Iris pigment epithelial cell (primary cell): ENCODE data around the gene SPATA2L.

Experiments
- DNase-seq: peaks from one replicate; pipeline ENCODE4 v3.0.0-alpha.2; 2011; ENCODE audit warnings: low read depth

SPATA2L gene, protein sequence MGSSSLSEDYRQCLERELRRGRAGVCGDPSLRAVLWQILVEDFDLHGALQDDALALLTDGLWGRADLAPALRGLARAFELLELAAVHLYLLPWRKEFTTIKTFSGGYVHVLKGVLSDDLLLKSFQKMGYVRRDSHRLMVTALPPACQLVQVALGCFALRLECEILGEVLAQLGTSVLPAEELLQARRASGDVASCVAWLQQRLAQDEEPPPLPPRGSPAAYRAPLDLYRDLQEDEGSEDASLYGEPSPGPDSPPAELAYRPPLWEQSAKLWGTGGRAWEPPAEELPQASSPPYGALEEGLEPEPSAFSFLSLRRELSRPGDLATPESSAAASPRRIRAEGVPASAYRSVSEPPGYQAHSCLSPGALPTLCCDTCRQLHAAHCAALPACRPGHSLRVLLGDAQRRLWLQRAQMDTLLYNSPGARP

DNA sequence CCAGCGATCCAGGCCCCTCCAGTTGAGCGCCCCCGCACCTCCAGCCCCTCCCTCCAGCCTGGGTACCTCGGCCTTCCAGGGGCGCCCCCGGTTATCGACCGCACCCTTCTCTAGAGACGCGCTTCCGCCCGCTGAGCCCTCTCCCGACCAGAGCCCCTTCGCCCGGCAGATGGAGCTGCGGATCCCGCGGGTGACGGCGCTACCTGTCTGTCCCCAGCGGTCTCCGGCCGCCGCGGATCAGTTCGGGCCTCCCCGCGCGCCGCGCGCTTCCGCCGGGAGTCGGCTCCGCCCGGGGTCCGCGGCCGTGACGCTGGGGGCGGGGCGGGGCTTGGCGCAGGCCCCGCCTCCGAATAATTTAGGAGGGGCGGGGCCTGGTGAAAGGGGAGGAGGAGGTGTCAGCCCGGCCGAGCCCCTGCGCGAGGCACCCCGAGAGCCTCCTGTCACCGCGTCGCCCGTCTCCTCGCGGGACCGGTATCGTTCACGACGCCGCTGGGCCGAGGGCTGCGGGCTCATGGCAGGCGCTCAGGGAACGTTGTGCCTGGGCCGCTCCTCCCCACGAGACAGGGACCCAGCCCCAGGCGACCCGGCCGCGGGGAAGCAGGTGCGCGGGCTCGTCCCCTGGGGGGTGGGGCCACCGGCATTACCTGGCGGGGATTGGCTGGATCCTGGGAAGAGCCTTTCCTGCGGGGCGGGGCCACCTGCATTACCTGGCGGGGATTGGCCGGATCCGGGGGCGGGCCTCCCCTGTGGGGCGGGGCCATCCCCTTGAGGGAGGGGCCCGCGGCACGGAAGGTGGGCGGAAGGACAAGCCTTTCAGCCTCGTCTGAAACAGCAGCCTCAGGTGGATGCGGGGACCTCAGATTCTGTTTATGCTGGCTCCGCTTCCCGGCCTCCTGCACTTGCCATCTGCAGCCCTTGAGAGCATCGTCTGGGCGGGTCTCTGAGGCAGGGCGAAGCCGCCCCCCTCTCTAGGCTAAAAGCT lies at the start of gene SPATA2L:
Gene SPATA2L (minus strand): TSS at position 281 of the 982 bp plus-strand sequence. CDS start 473 bp downstream, outside the sequence.
- peak; percentile 84 for DNase-seq

DNA sequence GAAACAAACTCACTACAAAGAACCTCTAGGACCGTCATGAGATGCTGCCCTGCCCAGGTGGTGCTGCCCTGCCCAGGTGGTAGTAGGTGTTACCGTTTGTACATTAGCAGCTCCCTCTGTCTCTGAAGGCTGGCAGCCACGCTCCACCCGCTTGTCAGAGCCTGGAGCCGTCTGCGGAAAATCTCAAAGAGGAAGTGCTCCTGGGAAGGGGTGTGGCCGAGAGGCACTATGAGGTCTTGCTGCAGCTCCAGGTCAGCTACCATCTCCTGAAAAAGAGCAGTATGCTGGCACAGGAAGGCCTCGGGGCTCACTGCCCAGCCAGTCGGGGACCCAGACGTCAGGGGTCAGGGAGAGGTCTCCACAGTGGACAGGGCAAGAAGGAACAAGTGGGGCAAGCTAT lies 48.1 kb upstream of the SPATA2L start:
- no peak for DNase-seq

DNA sequence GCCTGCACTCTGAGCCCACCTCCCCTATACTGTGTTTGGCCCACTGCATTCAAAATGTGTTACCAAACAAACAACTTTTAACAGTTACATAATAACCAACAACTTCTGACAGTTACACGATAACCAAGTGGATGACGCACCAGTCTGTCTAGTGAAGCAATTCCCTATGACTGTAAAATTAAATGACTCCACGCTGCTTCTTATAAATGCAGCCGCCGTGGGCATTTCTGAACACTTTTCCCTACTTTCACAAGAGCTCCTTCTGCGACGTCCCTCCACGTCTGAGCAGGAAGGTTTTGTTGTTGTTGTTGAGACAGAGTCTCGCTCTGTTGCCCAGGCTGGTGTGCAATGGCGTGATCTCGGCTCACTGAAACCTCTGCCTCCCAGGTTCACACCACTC lies 47.4 kb upstream of the SPATA2L start:
- no peak for DNase-seq

DNA sequence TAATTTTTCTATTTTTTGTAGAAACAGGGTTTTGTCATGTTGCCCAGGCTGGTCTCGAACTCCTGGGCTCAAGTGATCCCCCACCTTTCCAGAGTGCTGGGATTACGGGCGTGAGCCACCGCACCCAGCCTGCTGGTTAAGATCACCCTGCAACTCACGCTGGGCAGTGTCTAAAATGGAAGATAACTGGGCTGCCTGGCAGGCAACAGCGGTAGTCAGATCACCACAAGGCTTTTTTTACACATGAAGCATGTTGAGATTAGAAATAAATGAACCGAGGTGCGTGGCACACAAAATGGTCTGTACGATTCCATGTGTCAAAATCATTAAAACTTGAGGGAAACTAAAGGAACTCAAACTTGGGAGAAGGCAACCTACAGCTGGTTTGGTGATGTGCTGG lies 46.6 kb upstream of the SPATA2L start:
- no peak for DNase-seq

DNA sequence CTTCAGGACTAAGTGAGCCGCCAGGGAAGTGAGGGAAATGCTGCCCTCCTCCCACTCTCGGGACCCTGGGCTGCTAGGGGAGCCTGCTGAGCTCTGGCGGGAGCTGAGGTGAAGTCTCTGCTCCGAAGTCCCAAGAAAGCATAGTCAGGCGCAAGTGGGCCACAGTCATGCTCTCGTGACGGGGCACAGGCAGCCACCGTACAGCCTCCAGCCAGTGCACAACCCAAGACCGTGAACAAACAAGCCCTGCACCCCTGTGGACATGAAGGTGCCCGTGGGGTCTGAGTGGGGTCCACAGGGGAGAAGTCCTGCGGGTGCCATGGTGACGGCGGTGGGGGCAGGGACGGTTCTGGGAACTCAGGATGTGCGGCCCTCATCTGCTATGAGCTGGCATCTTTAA lies 44.5 kb upstream of the SPATA2L start:
- DNase-seq = no peak

DNA sequence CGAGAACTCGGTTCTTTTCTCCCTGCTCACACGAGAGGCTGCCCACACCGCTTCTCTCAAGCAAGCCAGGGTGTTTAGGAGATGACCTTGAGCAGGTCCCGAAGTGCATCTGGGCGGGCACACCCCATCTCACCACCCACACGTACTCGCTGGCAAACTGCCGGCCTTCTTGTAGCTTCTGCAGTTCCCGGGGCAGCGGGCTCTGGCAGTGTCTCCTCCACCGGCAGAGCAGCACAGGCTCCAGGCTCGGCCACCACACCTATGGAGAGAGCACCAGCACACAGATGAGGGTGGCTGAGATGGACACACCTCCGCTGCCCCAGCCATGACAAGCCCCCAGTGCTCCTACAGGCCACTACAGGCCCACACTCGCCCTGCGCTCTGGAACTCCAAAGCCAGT lies 43.3 kb upstream of the SPATA2L start:
- DNase-seq = no peak

DNA sequence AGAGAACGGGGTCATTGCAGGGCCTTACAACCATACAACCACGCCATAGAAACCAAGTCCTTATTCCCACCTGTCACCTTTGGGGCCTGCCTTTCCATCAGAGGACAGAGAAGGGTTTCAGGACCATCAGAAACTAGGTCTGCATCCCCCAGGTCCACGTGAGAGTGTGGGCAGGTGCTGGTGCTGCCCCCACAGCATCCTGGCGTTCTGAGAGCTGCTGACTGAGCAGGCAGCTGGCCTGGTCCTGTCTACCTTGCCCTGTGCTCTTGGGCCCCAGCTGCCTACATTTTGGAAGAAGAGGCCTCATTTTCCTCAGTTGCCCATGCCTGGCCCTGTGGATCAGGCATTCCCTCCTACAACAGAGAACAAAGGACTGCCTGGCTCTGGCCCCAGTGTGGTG lies 41.4 kb upstream of the SPATA2L start:
- DNase-seq = no peak

DNA sequence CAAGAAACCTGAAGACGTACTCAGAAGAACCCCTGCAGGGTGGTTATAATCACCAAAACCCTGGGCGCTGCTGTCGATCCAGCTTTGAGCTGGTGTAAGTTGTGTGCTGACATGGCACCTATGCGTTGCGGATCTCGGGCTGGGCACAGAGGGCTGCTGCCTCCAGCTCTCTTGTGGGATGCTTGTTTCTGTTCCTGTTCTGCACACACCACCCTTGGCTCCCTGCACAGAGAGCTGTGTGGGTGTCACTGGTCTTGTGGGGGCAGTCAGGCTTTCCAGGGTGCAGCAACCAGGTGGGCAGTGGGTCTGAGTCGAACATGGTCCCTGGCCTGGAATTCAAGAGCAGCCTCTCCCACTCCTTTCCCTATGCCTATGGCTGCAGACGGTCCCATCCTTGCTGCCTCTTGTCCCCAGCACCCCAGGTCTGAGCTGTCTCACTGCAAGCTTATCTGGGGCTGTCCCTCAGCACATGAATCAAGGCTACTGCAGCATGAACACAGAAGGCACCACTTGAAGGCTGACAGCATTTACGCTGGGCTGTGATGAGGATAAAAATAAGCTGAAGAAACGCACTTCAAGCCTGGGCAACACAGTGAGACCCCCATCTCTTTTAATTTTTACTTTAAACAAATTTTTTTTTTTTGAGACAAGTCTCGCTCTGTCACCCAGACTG lies 40.0 kb upstream of the SPATA2L start:
- no peak for DNase-seq

DNA sequence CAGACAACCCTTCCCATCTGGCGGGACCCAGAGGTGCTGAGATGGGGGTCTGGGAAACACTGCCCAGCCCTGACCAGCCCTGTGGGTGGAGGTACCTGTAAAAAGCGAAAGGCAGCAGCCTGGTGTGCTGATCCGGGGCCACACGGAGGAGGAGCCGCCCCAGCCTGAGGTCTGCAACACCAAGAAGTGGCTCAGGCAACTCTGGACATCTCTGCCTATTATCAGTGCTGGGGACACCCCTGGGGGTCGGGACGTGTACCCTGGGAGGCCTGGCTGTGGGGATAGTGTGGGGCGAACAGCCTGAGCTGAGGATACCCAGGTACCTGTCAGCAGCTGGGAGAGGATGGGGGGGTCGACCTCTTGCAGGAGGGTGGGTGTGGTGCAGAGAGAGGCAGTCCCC lies 37.9 kb upstream of the SPATA2L start:
- DNase-seq = no peak

DNA sequence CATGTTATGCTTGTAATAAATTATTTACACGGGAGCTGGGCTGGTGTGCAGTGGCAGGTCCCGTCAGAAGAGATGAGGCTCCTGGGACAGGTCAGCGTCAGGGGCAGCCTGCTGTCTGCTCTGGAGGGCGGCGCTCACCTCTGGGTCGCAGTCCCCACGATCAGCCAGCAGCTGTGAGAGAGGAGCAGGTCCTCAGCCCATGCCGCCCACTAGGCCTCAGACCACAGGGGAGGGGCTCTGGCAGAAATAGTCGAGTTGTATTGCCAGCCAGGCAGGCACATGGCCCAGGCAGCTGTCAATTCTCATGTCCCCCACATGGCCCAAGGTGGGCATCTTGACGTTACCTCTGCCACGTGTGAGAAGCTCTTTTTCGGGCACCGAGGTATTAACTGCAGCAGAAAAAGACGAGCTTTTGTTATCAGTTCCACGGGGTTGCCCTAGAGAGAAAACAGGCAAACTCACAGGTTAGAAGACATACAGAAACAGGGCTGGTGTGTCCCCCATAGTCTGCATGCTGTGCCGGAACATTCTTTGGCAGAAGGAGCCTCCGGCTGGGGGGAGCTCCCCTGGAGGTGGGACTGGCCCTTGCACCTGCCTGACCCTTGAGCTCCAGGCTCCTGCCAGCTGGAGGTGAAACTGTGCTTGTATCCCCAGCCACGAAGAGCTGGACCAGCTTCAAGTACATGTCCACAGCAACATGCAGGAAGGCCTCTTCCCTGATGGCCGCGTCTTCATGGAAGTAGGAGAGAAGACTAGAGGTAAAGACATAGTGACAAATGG lies 37.2 kb upstream of the SPATA2L start:
- DNase-seq = no peak

DNA sequence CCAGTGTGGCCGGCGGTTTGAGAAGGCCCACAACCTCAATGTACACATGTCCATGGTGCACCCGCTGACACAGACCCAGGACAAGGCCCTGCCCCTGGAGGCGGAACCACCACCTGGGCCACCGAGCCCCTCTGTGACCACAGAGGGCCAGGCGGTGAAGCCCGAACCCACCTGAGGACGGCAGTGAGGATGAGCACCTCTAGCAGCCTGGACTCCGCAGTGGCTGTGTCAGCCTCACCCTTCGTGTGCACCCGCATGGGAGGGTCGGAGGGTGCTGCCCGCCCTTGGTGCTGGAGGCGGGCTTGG lies 36.5 kb upstream of the SPATA2L start:
- no peak for DNase-seq

DNA sequence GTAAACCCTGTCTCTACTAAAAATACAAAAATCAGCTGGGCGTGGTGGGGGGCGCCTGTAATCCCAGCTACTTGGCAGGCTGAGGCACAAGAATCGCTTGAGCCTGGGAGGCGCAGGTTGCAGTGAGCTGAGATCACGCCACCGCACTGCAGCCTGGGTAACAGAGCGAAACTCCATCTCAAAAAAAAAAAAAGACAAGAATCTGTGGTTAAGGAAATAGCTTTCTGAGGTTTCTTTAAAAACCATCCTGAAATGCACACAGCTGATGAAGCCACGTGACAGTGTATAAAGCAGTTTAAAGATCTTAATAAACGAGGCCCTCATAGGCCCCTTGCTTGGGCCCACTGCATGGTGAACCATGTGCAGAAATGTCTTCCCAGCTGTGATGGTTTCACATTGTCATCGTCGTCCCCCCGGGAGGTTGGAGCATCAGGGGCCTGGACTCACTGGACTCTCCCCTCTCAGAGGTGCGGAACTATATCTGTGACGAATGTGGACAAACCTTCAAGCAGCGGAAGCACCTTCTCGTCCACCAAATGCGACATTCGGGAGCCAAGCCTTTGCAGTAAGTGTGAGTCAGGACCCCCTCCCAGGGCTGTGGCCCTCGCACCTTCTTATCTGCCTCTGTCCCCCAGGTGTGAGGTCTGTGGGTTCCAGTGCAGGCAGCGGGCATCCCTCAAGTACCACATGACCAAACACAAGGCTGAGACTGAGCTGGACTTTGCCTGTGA lies 36.0 kb upstream of the SPATA2L start:
- no peak for DNase-seq

DNA sequence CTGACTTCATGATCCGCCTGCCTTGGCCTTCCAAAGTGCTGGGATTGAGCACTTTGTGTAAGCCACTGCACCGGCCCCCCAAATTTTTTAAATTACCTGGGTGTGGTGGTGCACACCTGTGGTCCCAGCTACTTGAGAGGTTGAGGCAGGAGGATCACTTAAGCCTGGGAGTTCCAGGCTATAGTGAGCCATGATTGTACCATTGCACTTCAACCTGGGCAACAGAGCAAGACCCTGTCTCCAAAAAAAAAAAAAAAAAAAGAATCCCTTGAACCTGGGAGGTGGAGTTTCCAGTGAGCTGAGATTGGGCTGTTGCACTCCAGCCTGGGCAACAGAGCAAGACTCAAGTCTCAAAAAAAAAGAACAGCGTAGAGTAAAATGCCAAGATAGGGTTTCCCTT lies 35.0 kb upstream of the SPATA2L start:
- no peak for DNase-seq

DNA sequence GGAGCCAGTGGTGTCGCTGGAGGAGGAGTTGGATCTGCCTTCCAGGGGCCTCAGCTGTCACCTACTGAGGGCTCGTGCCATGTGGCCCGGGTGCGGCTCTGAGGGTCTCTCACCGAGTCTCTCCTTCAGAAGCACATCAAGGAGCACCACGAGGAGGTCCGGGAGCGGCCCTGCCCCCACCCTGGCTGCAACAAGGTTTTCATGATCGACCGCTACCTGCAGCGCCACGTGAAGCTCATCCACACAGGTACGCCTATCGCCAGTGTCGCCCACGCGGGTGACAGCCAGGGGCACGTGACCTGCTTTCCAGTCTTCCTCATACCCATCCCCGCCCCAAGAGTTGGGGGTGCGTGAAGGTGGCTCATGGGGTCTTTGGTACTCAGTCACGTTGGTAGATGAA lies 32.3 kb upstream of the SPATA2L start:
- DNase-seq = no peak

DNA sequence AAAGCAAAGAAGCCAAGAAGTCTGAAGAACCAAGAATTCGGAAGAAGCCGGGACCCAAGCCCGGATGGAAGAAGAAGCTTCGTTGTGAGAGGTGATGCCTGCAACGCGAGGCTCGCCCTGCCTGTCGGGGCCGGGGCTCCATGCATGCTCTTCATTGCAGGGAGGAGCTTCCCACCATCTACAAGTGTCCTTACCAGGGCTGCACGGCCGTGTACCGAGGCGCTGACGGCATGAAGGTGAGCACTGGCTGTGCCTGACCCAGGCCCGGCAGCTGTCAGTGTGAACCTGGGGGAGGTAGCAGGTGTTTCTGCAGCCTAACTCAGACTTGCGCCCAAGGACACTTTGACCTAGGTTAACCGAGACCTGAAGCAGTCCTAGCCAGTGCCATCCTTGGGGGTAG lies 31.8 kb upstream of the SPATA2L start:
- no peak for DNase-seq

DNA sequence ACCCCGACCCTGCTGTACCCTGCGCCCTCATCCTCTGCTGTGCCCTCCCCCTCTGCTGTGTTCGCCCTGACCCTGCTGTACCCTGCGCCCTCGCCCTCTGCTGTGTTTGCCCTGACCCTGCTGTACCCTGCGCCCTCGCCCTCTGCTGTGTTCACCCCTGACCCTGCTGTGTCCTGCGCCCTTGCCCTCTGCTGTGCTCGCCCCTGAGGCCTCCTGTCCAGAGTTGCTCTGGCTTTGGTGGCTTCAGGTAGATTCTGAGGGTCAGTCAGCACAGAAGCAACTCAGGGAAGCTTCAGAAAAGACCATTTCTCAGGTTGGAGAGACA lies 31.4 kb upstream of the SPATA2L start:
- no peak for DNase-seq

DNA sequence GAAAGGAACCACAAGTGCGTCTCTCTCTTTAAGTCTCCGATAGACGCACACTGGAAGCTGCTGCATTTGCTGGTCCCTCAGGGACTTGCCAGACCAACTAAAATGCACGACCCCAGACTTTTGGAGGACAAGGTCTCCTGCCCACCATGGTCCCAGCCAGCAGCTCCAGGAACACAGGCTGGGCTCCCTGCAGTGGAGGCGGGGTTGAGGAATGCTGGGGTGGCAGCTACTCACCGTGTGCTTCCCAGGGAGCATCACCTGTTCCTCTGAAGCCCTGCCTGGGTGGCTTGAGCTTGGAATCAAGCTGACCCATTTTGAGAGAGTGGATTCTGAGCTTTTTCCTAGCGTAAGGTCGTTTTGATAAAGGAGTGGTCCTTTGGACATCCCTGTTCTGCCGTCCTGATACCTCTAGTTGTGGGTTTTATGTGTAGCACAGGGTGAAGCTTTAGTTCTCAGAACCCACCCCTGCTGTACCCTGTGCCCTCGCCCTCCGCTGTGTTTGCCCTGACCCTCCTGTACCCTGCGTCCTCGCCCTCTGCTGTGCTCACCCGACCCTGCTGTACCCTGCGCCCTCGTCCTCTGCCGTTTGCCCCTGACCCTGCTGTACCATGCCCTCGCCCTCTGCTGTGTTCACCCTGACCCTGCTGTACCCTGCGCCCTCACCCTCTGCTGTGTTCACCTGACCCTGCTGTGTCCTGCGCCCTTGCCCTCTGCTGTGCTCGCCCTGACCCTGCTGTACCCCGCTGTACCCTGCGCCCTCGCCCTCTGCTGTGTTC lies 30.8 kb upstream of the SPATA2L start:
- no peak for DNase-seq

DNA sequence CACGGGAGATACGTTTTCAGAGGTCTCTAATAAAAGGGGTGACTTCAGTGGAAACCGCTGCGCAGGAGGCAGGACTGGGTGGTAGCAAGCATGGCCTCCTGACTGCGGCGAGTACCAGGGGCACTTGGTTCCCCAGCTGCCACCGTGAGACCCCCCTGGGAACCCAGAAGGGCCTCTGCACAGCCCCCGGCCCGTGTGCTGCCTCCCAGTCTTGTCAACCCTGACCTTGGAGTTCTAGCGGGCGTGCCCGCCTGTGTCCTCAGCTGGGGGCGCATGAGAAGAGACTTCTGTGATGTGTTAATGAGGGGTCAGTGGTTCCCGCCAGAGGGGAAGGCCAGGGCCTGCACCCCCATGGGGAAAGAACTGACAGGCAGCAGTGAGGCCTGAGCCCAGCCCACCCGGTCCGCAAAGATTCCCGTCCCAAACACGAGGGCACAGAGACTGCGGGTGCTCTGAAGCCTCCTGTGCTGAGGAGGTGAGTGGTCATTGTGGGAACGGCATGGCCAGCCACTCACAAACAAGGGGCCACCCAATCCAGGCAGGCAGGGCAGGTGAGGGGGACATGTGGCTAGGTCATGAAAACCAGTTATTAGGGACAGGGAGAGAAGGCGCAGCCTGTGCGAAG lies 29.2 kb upstream of the SPATA2L start:
- no peak for DNase-seq

DNA sequence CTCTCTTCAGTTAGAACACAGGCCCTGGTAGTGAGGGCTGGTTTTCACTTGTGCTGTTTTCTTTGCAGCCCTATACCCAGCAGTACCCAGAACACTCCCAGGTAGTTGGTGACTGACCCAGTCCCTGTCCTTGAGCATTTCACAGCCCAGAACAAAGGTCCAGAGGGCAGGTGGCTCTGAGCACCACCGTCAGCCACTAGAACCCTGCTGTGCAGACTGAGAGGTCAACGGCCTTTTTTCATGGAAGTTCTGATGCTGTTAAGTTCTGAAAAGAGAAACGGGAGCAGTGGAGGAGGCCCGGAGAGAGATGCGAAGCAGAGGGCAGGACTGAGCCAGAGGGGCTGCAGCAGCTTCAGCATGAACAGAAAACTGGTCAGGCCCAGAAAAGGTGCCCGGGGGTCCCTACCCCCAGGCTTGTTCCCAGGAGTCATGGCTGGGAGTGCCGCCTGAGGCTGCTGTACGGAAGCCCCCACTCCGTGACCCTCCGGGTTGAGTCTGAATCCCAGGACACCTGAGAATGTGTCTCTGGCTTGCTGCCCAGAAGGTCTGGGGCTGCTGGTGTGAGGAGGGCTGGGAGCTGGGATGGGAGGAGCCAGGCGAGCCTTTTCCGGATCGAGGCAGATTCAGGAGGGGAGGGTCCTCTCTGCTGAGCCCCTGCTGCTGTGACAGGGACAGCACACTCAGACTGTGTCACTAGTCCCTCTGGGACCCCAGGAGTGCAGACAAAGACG lies 28.5 kb upstream of the SPATA2L start:
- DNase-seq = peak; percentile 32
